Neutrophil (primary cell): ENCODE results near the gene PARK7.

Source experiments
- H3K27ac ChIP-seq: fragments of 200-600 bp; sonication (generic); 2 replicates; pipeline ENCODE4 v1.5.1; 2016; ENCODE audit warnings: mild to moderate bottlenecking, moderate library complexity
- H3K27me3 ChIP-seq: fragments of 200-600 bp; sonication (generic); 2 replicates; pipeline ENCODE4 v1.6.0; 2016; ENCODE audit warnings: mild to moderate bottlenecking
- H3K36me3 ChIP-seq: fragments of 200-600 bp; sonication (generic); 2 replicates; pipeline ENCODE4 v1.5.1; 2017
- H3K4me1 ChIP-seq, 2 experiments: fragments of 200-600 bp in 1 of 2; sonication (generic) in 1 of 2; 1 replicate in 1 of 2; 2 replicates in 1 of 2; pipeline versions ENCODE4 v1.5.1 to v1.6.1; 2013 to 2016; ENCODE audit warnings: low read depth in 1 of 2, low read length in 1 of 2, mild to moderate bottlenecking in 1 of 2, moderate library complexity in 1 of 2; ENCODE audit not compliant: control insufficient read depth in 1 of 2, insufficient read depth in 1 of 2
- H3K4me3 ChIP-seq, 2 experiments: fragments of 200-600 bp in 1 of 2; sonication (generic) in 1 of 2; 1 replicate in 1 of 2; 2 replicates in 1 of 2; pipeline ENCODE4 v1.5.1; 2013 to 2016; ENCODE audit warnings: low read depth in 1 of 2, low read length in 1 of 2, mild to moderate bottlenecking in 1 of 2, moderate library complexity in 1 of 2
- H3K9me3 ChIP-seq: fragments of 200-600 bp; sonication (generic); 2 replicates; pipeline ENCODE4 v1.5.1; 2016
- TF ChIP-seq, protein P1 (sequence below): fragments of 200-600 bp; sonication (generic); IDR thresholded peaks from 2 replicates; pipeline ENCODE4 v1.5.1; 2016; ENCODE audit warnings: antibody characterized with exemption

The PARK7 gene

DNA sequence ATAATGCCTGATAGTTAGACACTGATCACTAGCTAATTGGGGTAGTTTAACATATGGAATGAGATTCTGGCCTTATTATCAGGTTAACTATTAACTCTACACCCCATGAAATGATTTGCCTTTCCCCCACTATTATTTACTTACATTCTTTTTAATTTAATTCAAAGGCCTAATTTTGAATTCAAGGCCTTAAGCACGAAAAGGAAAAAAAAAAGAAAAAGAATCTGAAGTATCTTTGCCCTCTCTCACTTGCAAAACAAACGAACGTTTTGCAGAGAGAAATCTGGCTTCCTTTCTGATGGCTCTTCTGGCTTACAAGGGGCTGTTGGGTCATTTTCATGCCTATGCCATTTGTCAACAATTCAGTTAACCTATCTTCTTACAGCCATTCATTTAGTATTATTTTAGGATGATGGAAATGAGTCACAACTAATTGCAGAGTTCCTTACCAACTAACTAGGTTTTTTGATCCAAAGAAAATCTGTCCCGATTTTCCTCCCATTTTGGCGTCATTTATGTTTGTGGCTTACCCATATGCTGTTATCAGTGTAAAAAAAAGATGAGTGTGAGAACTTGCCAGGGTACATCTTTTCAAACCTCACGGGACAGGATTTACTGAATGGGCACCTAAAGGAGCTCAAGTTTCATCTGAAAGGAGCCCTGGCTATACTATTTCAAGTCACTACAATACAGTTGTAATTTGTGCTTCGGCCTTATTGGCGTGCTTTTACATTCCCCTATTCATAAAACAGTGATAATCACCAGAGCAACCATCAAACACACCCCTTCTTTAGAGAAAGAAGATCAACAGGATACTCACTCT is 66.4 kb downstream of the PARK7 start:
- peaks cover 81% of the 10 kb centered on the region for H3K27me3 ChIP-seq
- TF ChIP-seq, protein P1, sequence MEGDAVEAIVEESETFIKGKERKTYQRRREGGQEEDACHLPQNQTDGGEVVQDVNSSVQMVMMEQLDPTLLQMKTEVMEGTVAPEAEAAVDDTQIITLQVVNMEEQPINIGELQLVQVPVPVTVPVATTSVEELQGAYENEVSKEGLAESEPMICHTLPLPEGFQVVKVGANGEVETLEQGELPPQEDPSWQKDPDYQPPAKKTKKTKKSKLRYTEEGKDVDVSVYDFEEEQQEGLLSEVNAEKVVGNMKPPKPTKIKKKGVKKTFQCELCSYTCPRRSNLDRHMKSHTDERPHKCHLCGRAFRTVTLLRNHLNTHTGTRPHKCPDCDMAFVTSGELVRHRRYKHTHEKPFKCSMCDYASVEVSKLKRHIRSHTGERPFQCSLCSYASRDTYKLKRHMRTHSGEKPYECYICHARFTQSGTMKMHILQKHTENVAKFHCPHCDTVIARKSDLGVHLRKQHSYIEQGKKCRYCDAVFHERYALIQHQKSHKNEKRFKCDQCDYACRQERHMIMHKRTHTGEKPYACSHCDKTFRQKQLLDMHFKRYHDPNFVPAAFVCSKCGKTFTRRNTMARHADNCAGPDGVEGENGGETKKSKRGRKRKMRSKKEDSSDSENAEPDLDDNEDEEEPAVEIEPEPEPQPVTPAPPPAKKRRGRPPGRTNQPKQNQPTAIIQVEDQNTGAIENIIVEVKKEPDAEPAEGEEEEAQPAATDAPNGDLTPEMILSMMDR = no peak
- peaks cover 10 to 16% of the 10 kb centered on the region in 2 experiments for H3K4me1 ChIP-seq
- no peaks in the 10 kb centered on the region for H3K36me3 ChIP-seq
- no peak overlapping the region for H3K4me3 ChIP-seq
- H3K27ac ChIP-seq = no peak overlapping the region
- no peaks in the 10 kb centered on the region for H3K9me3 ChIP-seq

DNA sequence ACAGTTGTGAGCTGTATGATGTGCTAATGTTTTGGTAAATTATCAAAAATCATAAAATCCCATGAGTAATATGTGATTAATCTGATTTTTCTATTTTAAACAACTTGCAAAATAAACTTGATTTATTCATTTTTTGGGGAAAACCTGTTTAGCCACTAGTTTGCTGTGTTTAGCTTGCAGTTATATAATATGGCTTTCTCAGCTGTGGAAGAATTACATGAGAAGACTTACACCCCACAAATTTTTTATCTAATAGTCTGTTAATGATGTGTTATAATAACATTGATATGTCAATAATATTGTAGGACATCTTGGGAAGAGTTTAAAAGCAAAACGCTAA is 67.0 kb downstream of the PARK7 start:
- H3K4me3 ChIP-seq = no peak overlapping the region
- no peaks in the 10 kb centered on the region for H3K36me3 ChIP-seq
- H3K4me1 ChIP-seq = peaks cover 10 to 16% of the 10 kb centered on the region in 2 experiments
- no peaks in the 10 kb centered on the region for H3K9me3 ChIP-seq
- H3K27ac ChIP-seq = no peak overlapping the region
- TF ChIP-seq, protein P1 = no peak
- H3K27me3 ChIP-seq = peaks cover 75% of the 10 kb centered on the region

DNA sequence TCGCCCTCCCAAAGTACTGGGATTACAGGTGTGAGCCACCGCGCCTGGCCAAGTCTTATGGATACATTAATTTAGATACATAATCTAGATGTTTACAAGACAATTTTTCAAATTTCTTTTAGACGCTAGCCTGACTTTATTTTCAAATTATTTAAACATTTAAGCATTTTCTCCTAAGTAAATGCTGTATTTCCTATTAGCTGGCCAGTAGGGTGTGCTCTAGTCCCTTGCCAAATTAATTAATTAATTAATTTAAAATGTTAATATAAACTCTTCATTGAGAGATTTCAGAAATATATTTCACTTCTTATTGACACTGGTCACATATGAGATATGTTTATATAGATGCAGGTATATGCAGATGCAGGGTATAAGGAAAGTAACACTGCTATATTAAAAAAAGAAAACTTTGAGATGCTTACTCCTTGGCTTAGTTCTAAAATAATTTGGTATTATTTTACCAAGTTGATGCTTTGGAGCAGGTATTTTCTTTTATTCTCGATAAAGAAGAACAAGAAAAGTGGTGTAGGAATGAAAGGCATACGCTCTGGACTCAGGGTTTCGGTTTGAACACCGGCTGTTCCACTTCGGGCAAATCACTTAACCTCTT is 69.8 kb downstream of the PARK7 start:
- Histone ChIP-seq H3K4me1 (peaks cover under 1 to 4% of the 10 kb centered on the region in 2 experiments), H3K36me3 (no peaks in the 10 kb centered on the region), H3K9me3 (no peaks in the 10 kb centered on the region), H3K27ac (no peak overlapping the region), H3K4me3 (no peak overlapping the region), H3K27me3 (peaks cover 48% of the 10 kb centered on the region)
- TF ChIP-seq, protein P1 = no peak

DNA sequence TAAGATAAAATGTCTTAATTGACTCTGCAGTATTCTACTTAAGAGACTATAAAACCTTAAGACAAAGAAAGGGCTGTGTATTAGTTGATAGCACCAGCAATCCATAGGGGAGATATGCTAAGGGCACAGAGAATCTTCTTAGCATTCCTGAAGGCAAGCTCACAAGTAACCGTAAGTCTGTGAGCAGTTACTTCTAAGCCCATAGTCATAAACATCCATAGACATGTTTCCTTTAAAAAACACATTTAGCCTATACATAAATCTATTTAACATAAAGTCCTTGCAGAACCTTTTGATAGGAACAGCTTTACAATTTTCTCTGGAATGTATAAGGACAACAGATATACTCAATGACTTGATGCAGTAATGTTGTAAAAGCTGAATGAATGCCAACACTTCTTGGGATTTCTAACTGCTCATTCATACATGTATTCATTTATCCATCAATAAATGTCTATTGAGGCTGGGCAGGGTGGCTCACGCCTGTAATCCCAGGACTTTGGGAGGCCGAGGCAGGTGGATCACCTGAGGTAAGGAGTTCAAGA is 70.9 kb downstream of the PARK7 start:
- H3K27me3 ChIP-seq = peaks cover 48% of the 10 kb centered on the region
- TF ChIP-seq, protein P1 = no peak
- no peak overlapping the region for H3K4me3 ChIP-seq
- no peak overlapping the region for H3K27ac ChIP-seq
- no peaks in the 10 kb centered on the region for H3K9me3 ChIP-seq
- H3K4me1 ChIP-seq = no peaks in the 10 kb centered on the region
- no peaks in the 10 kb centered on the region for H3K36me3 ChIP-seq

DNA sequence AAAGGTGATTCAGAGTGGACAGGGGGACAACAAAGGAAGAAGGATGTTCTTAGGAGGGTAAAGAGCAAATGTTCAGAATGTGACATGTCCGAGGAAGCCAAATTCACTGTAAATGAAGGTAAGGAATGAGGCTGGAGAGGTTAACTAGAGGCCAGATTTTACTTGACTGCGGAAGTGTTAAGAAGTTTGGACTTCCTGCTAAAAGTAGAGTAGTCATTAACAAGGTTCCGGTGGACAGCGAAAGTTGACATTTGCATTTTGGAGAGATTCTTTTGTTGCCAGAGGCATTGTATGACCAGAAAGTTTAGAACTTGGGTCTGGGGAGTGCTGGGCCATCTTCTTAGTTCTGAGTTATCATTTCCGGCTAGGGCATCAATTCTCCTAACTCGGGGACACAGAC is 71.8 kb downstream of the PARK7 start:
- Histone ChIP-seq H3K27ac (no peak overlapping the region), H3K36me3 (no peaks in the 10 kb centered on the region), H3K4me1 (no peaks in the 10 kb centered on the region), H3K4me3 (no peak overlapping the region), H3K27me3 (peaks cover 39% of the 10 kb centered on the region), H3K9me3 (no peaks in the 10 kb centered on the region)
- TF ChIP-seq, protein P1 = no peak
